HG03060 (cell line): Measurements from ENCODE around the gene CABCOCO1.

Source experiments
- ATAC-seq: cut with Tn5 transposase; IDR thresholded peaks from one replicate; pipeline ENCODE4 v1.9.1; 2021; ENCODE audit warnings: low read depth, moderate number of reproducible peaks; ENCODE audit not compliant: unreplicated experiment

CABCOCO1 gene

GRCh38 chr10:61752111-61753011 is 89.6 kb downstream of the CABCOCO1 start:
- no peak for ATAC-seq

GRCh38 chr10:61753453-61753852 is 90.7 kb downstream of the CABCOCO1 start:
- no peak for ATAC-seq

GRCh38 chr10:61754587-61755550 is 92.1 kb downstream of the CABCOCO1 start:
- ATAC-seq = no peak

GRCh38 chr10:61757001-61757400 is 94.3 kb downstream of the CABCOCO1 start:
- no peak for ATAC-seq

- ATAC-seq = no peak
Observed at GRCh38 chr10:61757525-61758397, 95.0 kb downstream of the CABCOCO1 start.

- no peak for ATAC-seq
Observed at GRCh38 chr10:61758433-61758832, 95.7 kb downstream of the CABCOCO1 start.

GRCh38 chr10:61759751-61760150 is 97.0 kb downstream of the CABCOCO1 start:
- ATAC-seq = no peak

GRCh38 chr10:61760943-61761824 is 98.5 kb downstream of the CABCOCO1 start:
- no peak for ATAC-seq

GRCh38 chr10:61761825-61762217 is 99.1 kb downstream of the CABCOCO1 start:
- no peak for ATAC-seq

- no peak for ATAC-seq
Observed at GRCh38 chr10:61763778-61764177, 101.0 kb downstream of the CABCOCO1 start.

GRCh38 chr10:61764486-61764885 is 101.8 kb downstream of the CABCOCO1 start:
- ATAC-seq = no peak

- ATAC-seq = no peak
Observed at GRCh38 chr10:61765176-61766087, 102.7 kb downstream of the CABCOCO1 start.

GRCh38 chr10:61766927-61767326 is 104.2 kb downstream of the CABCOCO1 start:
- no peak for ATAC-seq

- ATAC-seq = no peak
Observed at GRCh38 chr10:61774031-61774430, 111.3 kb downstream of the CABCOCO1 start.

- ATAC-seq = no peak
Observed at GRCh38 chr10:61775111-61775510, 112.4 kb downstream of the CABCOCO1 start.

- no peak for ATAC-seq
Observed at GRCh38 chr10:61776615-61777266, 114.0 kb downstream of the CABCOCO1 start.

- ATAC-seq = no peak
Observed at GRCh38 chr10:61778137-61778536, 115.4 kb downstream of the CABCOCO1 start.

- ATAC-seq = no peak
Observed at GRCh38 chr10:61779276-61779675, 116.5 kb downstream of the CABCOCO1 start.
